Glutamatergic neuron (in vitro differentiated cells): ENCODE results near the gene PALLD. TPM values are rescaled to one million over a fixed set of nuclear protein-coding genes. Genes with fewer than 3 reads are reported as not detected.

Experiments used
- DNase-seq: peaks from one replicate; pipeline ENCODE4 v3.0.0; 2022
- H3K27ac Mint-ChIP-seq: one replicate; pipeline ENCODE4 v1.8.0; 2020; ENCODE audit warnings: mild to moderate bottlenecking, mixed read lengths, inconsistent platforms; ENCODE audit not compliant: unreplicated experiment
- H3K27me3 Mint-ChIP-seq: one replicate; pipeline ENCODE4 v1.8.0; 2020; ENCODE audit warnings: mild to moderate bottlenecking, moderate library complexity, mixed read lengths, inconsistent platforms; ENCODE audit not compliant: unreplicated experiment
- H3K36me3 Mint-ChIP-seq: one replicate; pipeline ENCODE4 v1.8.0; 2020; ENCODE audit warnings: mild to moderate bottlenecking, mixed read lengths, inconsistent platforms; ENCODE audit not compliant: unreplicated experiment
- H3K4me1 Mint-ChIP-seq: one replicate; pipeline ENCODE4 v1.8.0; 2020; ENCODE audit warnings: mild to moderate bottlenecking, low read depth, mixed read lengths, inconsistent platforms; ENCODE audit not compliant: unreplicated experiment
- H3K4me3 Mint-ChIP-seq: one replicate; pipeline ENCODE4 v1.8.0; 2020; ENCODE audit warnings: mild to moderate bottlenecking, mixed read lengths, inconsistent platforms; ENCODE audit not compliant: unreplicated experiment
- H3K9me3 Mint-ChIP-seq: one replicate; pipeline ENCODE4 v1.8.0; 2020; ENCODE audit warnings: mild to moderate bottlenecking, moderate library complexity, mixed read lengths, inconsistent platforms; ENCODE audit not compliant: unreplicated experiment
- total RNA-seq: library from RNA; stranded (reverse); fragmentation: NEBNext Ultra II Directional; extraction: Animal tissue kit (Norgen Biotek cat#: 25700); gene quantifications from one replicate; pipeline ENCODE4 v1.2.1, GENCODE V29; 2021; ENCODE audit not compliant: unreplicated experiment
- TF ChIP-seq, protein P1 (sequence below): fragments of 200-600 bp; sonication (generic); IDR thresholded peaks from one replicate; pipeline ENCODE4 v1.5.0; 2021; ENCODE audit not compliant: partially characterized antibody, unreplicated experiment

The PALLD gene
- total RNA-seq, 1 donor from 2014 or later: 37.5 TPM

DNA sequence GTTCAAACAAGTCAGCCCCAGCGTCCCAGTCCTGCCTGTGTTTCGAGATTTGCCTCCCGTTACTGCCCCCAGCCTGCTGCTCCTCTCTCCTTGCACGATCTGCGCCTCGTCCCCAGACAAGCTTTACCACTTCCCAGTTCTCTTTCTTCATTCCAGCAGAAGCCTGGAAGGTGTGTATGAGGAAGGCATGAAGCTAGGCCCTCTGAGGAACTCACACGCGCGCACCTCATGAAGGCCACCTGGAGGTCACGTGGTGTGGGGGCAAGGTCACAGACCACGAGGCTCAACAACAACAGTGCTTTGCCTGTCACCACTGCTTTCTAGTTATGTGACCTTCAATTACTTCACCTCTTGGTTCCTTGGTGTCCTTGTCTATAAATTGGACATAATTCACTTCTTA, 181.0 kb downstream of the PALLD start:
- Mint-ChIP-seq H3K4me3 (no peak overlapping the region), H3K27ac (no peak overlapping the region), H3K27me3 (no peaks in the 10 kb centered on the region), H3K4me1 (no peaks in the 10 kb centered on the region), H3K9me3 (no peaks in the 10 kb centered on the region), H3K36me3 (no peaks in the 10 kb centered on the region)
- no peak for DNase-seq
- TF ChIP-seq, protein P1, sequence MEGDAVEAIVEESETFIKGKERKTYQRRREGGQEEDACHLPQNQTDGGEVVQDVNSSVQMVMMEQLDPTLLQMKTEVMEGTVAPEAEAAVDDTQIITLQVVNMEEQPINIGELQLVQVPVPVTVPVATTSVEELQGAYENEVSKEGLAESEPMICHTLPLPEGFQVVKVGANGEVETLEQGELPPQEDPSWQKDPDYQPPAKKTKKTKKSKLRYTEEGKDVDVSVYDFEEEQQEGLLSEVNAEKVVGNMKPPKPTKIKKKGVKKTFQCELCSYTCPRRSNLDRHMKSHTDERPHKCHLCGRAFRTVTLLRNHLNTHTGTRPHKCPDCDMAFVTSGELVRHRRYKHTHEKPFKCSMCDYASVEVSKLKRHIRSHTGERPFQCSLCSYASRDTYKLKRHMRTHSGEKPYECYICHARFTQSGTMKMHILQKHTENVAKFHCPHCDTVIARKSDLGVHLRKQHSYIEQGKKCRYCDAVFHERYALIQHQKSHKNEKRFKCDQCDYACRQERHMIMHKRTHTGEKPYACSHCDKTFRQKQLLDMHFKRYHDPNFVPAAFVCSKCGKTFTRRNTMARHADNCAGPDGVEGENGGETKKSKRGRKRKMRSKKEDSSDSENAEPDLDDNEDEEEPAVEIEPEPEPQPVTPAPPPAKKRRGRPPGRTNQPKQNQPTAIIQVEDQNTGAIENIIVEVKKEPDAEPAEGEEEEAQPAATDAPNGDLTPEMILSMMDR: no peak

DNA sequence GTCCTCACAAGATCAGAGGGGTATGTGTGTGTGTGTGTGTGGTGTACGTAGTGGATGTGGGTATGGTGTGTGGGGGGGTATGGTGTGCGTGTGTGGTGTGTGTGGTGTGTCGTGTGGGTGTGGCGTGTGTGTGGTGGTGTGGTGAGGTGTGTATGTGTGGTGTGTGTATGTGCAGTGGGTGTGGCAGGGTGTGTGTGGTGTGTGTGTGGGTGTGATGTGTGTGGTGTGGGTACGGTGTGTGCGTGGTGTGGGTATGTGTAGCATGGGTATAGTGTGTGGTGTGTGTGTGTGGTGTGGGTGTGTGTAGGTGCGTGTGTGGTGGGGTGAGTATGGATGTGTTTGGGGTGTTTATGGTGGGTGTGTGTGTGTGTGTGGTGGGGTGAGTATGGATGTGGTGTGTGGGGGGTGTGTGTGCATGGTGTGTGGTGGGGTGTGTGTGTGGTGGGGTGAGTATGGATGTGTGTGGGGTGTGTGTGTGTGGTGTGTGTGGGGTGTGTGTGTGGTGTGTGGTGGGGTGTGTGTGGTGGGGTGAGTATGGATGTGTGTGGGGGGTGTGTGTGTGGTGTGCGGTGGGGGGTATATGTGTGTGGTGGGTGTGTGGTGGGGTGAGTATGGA, 182.0 kb downstream of the PALLD start:
- H3K4me1 Mint-ChIP-seq: no peaks in the 10 kb centered on the region
- TF ChIP-seq, protein P1: no peak
- no peaks in the 10 kb centered on the region for H3K9me3 Mint-ChIP-seq
- H3K27me3 Mint-ChIP-seq: no peaks in the 10 kb centered on the region
- no peaks in the 10 kb centered on the region for H3K36me3 Mint-ChIP-seq
- H3K27ac Mint-ChIP-seq: no peak overlapping the region
- H3K4me3 Mint-ChIP-seq: no peak overlapping the region
- DNase-seq: no peak

DNA sequence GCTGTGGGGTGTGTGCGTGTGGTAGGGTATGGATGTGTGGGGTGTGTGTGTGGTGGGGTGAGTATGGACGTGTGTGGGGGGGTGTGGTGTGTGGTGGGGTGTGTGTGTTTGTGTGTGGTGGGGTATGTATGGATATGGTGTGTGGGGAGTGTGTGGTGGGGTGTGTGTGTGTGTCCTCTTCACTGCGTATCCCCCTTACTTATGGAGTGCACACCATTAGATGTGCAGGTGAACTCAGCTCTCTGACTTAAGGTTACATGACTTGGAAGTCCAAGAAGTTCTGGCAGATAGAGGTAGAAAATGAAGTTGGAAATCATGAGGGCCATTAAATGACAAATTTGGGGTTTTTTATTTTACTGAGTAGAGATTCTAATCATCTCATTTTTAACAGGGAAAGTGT, 182.5 kb downstream of the PALLD start:
- Mint-ChIP-seq H3K4me1 (no peaks in the 10 kb centered on the region), H3K27ac (no peak overlapping the region), H3K4me3 (no peak overlapping the region), H3K9me3 (no peaks in the 10 kb centered on the region), H3K36me3 (no peaks in the 10 kb centered on the region), H3K27me3 (no peaks in the 10 kb centered on the region)
- DNase-seq: no peak
- TF ChIP-seq, protein P1: no peak

DNA sequence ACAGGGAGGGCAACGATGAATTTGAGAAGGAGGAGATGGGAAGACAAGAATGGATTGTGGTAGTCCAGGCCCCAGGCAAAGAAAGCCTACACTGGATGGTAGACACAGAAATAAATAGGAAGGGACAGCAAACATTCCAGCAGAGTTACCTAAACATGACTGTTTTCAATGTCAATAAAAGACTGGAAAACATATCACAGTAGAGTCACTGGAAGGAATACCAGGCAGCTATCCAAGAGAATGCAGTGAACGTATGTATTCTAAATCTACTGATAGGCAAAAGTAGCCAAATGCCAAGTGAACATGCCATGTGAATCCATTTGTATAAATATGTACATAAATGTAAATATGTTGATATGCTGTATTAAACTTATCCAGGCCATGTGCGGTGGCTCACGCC, 183.0 kb downstream of the PALLD start:
- no peak for DNase-seq
- no peaks in the 10 kb centered on the region for H3K27me3 Mint-ChIP-seq
- H3K27ac Mint-ChIP-seq: no peak overlapping the region
- TF ChIP-seq, protein P1: no peak
- peaks cover 3% of the 10 kb centered on the region for H3K4me1 Mint-ChIP-seq
- no peaks in the 10 kb centered on the region for H3K9me3 Mint-ChIP-seq
- no peak overlapping the region for H3K4me3 Mint-ChIP-seq
- H3K36me3 Mint-ChIP-seq: no peaks in the 10 kb centered on the region

DNA sequence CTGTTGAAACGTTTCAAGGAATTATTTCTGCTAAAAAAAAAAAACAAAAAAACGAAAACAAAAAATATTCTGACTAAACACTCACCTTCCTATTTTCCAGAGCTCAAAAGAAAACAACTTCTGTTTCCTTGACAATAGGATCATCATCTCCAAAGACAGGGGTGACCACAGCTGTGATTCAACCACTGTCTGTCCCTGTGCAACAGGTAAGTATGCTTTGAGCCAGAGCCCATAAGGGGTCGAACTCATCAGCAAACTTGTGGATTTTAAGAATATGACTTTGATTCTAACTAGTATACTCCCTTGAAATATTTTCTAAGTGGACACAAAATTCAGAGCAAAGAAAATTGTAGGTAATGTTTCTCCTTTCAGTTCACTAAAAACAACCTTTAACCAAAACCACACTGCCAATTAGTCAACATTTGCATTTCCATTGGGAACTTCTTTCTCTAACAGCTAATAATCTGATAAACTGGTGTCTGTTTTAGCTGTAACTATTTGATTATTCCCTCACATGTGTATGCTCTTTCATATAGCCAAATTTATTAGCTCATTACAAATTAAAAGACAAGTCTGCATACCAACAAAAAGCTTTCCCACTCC, 186.1 kb downstream of the PALLD start:
- no peaks in the 10 kb centered on the region for H3K36me3 Mint-ChIP-seq
- DNase-seq: no peak
- peaks cover 10% of the 10 kb centered on the region for H3K4me1 Mint-ChIP-seq
- H3K27ac Mint-ChIP-seq: no peak overlapping the region
- TF ChIP-seq, protein P1: no peak
- no peaks in the 10 kb centered on the region for H3K27me3 Mint-ChIP-seq
- H3K9me3 Mint-ChIP-seq: no peaks in the 10 kb centered on the region
- no peak overlapping the region for H3K4me3 Mint-ChIP-seq
